ENCODE results near the gene RGS21.
A peak's percentile ranks its signal among the peaks of the same experiment; 100 is the strongest.

RGS21 gene

DNA sequence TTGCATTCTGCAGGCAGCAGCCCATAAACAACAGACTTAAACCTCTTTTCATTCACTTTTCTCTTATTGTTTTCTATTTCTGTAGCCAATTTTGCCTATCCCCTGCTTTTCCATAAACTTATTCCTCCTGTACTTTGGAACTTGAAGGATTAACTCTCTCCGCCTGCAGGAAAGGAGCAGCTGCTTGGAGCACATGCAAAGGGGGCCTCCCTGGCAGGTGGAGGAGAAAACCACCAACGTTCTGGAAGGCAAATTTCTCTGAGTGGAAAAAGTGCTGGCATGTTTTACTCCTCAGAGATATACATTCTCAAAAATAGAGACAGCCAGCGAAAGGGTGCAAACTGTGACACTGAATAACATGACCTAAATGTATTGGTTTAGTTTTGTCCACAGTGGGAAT is 33.6 kb downstream of the RGS21 start:
- Histone ChIP-seq H2AFZ (ENCODE audit: low read length) (0 out of 2 replicates have a peak overlapping the region, but pooled peaks have one; percentile 14), H3K9ac (ENCODE audit: low read length) (no peak overlapping the region), H3F3A (ENCODE audit: insufficient read depth, low read length) (no peaks in the 10 kb centered on the region), H3K79me2 (ENCODE audit: low read length) (no peaks in the 10 kb centered on the region), H3K9me3 (replicated peaks; ENCODE audit: insufficient read depth, low read length) (no peaks in the 10 kb centered on the region), H3K9me2 (replicated peaks; ENCODE audit: insufficient read depth, low read length) (no peaks in the 10 kb centered on the region), H3K4me2 (ENCODE audit: low read depth, low read length) (no peak overlapping the region), H3K36me3 (replicated peaks; ENCODE audit: insufficient read depth, low read length) (no peaks in the 10 kb centered on the region), H3K4me1 (ENCODE audit: low read length) (no peaks in the 10 kb centered on the region), H3K27me3 (replicated peaks; ENCODE audit: insufficient read depth, low read length) (no peaks in the 10 kb centered on the region), H4K20me1 (ENCODE audit: insufficient read depth, low read length) (no peaks in the 10 kb centered on the region), H3K4me3 (ENCODE audit: low read length) (no peak overlapping the region), H3K27ac (ENCODE audit: low read length) (no peak overlapping the region)
- no peak for DNase-seq
- TF ChIP-seq, protein P1, sequence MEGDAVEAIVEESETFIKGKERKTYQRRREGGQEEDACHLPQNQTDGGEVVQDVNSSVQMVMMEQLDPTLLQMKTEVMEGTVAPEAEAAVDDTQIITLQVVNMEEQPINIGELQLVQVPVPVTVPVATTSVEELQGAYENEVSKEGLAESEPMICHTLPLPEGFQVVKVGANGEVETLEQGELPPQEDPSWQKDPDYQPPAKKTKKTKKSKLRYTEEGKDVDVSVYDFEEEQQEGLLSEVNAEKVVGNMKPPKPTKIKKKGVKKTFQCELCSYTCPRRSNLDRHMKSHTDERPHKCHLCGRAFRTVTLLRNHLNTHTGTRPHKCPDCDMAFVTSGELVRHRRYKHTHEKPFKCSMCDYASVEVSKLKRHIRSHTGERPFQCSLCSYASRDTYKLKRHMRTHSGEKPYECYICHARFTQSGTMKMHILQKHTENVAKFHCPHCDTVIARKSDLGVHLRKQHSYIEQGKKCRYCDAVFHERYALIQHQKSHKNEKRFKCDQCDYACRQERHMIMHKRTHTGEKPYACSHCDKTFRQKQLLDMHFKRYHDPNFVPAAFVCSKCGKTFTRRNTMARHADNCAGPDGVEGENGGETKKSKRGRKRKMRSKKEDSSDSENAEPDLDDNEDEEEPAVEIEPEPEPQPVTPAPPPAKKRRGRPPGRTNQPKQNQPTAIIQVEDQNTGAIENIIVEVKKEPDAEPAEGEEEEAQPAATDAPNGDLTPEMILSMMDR (IDR thresholded peaks at IDR 0.05; ENCODE audit: low read length) = no peak
- TF ChIP-seq EZH2phosphoT487 (IDR thresholded peaks at IDR 0.05; ENCODE audit: low read length) (no peak), EZH2 (optimal IDR thresholded peaks at IDR 0.05; ENCODE audit: low read depth, low read length) (no peak)

DNA sequence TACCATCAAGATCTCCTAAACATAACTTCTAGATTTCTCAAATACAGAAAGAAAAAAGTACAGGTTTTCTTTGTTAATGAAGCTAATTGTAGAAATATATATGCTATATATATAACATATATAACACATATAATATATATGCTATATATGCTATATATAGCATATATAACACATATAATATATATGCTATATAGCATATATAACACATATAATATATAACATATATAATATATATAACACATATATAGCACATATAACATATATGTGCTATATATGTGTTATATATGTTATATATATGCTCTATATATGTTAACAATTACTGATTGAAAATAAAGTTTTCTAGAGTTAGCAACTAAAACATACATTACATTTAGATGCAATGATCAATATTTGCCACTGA is 34.8 kb downstream of the RGS21 start:
- no peaks in the 10 kb centered on the region for H3K4me1 ChIP-seq (ENCODE audit: low read length)
- H3K9me3 ChIP-seq (replicated peaks; ENCODE audit: insufficient read depth, low read length) = no peaks in the 10 kb centered on the region
- TF ChIP-seq EZH2 (optimal IDR thresholded peaks at IDR 0.05; ENCODE audit: low read depth, low read length) (no peak), EZH2phosphoT487 (IDR thresholded peaks at IDR 0.05; ENCODE audit: low read length) (no peak)
- TF ChIP-seq, protein P1 (IDR thresholded peaks at IDR 0.05; ENCODE audit: low read length) = no peak
- no peaks in the 10 kb centered on the region for H3K9me2 ChIP-seq (replicated peaks; ENCODE audit: insufficient read depth, low read length)
- H3K9ac ChIP-seq (ENCODE audit: low read length) = no peak overlapping the region
- H3K27ac ChIP-seq (ENCODE audit: low read length) = no peak overlapping the region
- DNase-seq = no peak
- no peaks in the 10 kb centered on the region for H3K36me3 ChIP-seq (replicated peaks; ENCODE audit: insufficient read depth, low read length)
- no peaks in the 10 kb centered on the region for H4K20me1 ChIP-seq (ENCODE audit: insufficient read depth, low read length)
- H2AFZ ChIP-seq (ENCODE audit: low read length) = no peak overlapping the region
- no peaks in the 10 kb centered on the region for H3F3A ChIP-seq (ENCODE audit: insufficient read depth, low read length)
- no peak overlapping the region for H3K4me2 ChIP-seq (ENCODE audit: low read depth, low read length)
- H3K4me3 ChIP-seq (ENCODE audit: low read length) = no peak overlapping the region
- H3K27me3 ChIP-seq (replicated peaks; ENCODE audit: insufficient read depth, low read length) = no peaks in the 10 kb centered on the region
- H3K79me2 ChIP-seq (ENCODE audit: low read length) = no peaks in the 10 kb centered on the region

DNA sequence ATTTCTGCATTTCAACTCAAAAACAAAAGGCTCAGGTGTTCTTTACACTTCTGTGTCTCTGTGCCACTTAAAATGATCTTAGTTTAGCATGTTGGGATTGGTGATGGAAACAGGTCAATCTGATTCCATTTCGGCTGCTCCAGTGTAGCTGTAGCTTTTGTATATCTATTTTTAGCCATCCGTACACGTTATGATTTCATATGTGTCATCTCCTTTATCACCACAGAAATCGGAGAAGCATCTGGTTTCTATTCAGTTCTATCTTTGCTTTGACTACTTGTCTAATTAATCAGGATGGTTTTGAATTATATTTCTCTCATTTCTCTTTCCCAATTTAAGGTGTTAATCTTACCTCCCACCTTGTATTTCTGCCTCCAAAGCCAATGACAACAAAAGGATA is 41.1 kb downstream of the RGS21 start:
- Histone ChIP-seq H3K9me2 (replicated peaks; ENCODE audit: insufficient read depth, low read length) (no peaks in the 10 kb centered on the region), H3K4me1 (ENCODE audit: low read length) (no peaks in the 10 kb centered on the region), H3K9me3 (replicated peaks; ENCODE audit: insufficient read depth, low read length) (no peaks in the 10 kb centered on the region), H3K36me3 (replicated peaks; ENCODE audit: insufficient read depth, low read length) (no peaks in the 10 kb centered on the region), H2AFZ (ENCODE audit: low read length) (no peak overlapping the region), H3K9ac (ENCODE audit: low read length) (no peak overlapping the region), H4K20me1 (ENCODE audit: insufficient read depth, low read length) (no peaks in the 10 kb centered on the region), H3K4me2 (ENCODE audit: low read depth, low read length) (0 out of 2 replicates have a peak overlapping the region, but pooled peaks have one; percentile 0), H3K27ac (ENCODE audit: low read length) (no peak overlapping the region), H3F3A (ENCODE audit: insufficient read depth, low read length) (no peaks in the 10 kb centered on the region), H3K27me3 (replicated peaks; ENCODE audit: insufficient read depth, low read length) (no peaks in the 10 kb centered on the region), H3K4me3 (ENCODE audit: low read length) (no peak overlapping the region), H3K79me2 (ENCODE audit: low read length) (no peaks in the 10 kb centered on the region)
- TF ChIP-seq, protein P1 (IDR thresholded peaks at IDR 0.05; ENCODE audit: low read length) = no peak
- TF ChIP-seq EZH2 (optimal IDR thresholded peaks at IDR 0.05; ENCODE audit: low read depth, low read length) (no peak), EZH2phosphoT487 (IDR thresholded peaks at IDR 0.05; ENCODE audit: low read length) (no peak)
- DNase-seq = no peak
